DND-41 (cell line): Measurements from ENCODE around the gene CD4.
A peak's percentile ranks its signal among the peaks of the same experiment; 100 is the strongest.

Experiments used
- ATAC-seq: fragments of 200-7000 bp; cut with Tn5 transposase; 3 replicates; pipeline ENCODE4 v1.9.1; 2021; ENCODE audit warnings: low read depth; ENCODE audit not compliant: insufficient read depth
- DNase-seq: peaks from one replicate; pipeline ENCODE4 v3.0.0-alpha.2; 2020
- H2AFZ ChIP-seq: 2 replicates; pipeline ENCODE4 v1.6.0; 2012; ENCODE audit warnings: low read depth, low read length
- H3K27ac ChIP-seq: 2 replicates; pipeline ENCODE4 v1.5.1; 2012; ENCODE audit warnings: low read length, inconsistent platforms
- H3K27me3 ChIP-seq: fragments of 200-600 bp; sonication (generic); 2 replicates; pipeline ENCODE4 v1.6.0; 2012; ENCODE audit warnings: low read length, mild to moderate bottlenecking, inconsistent platforms; ENCODE audit not compliant: insufficient read depth, poor library complexity
- H3K36me3 ChIP-seq: 2 replicates; pipeline ENCODE4 v1.5.1; 2012; ENCODE audit warnings: low read length, inconsistent platforms; ENCODE audit not compliant: insufficient read depth
- H3K4me1 ChIP-seq: 2 replicates; pipeline ENCODE4 v1.5.1; 2012; ENCODE audit warnings: mild to moderate bottlenecking, low read length; ENCODE audit not compliant: insufficient read depth
- H3K4me2 ChIP-seq: 2 replicates; pipeline ENCODE4 v1.6.0; 2012; ENCODE audit warnings: mild to moderate bottlenecking, moderate library complexity, low read length, inconsistent platforms; ENCODE audit not compliant: insufficient read depth
- H3K4me3 ChIP-seq, 2 experiments: fragments of 200-600 bp in 1 of 2; shearing (Covaris generic) in 1 of 2; 2 replicates each; pipeline ENCODE4 v1.5.1; 2012 to 2016; ENCODE audit warnings: inconsistent platforms in 2 of 2, low read length in 2 of 2, mild to moderate bottlenecking in 2 of 2, low read depth in 1 of 2, moderate library complexity in 1 of 2
- H3K79me2 ChIP-seq: 2 replicates; pipeline ENCODE4 v1.6.0; 2012; ENCODE audit warnings: low read length, inconsistent platforms; ENCODE audit not compliant: insufficient read depth
- H3K9ac ChIP-seq: 2 replicates; pipeline ENCODE4 v1.6.0; 2012; ENCODE audit warnings: low read depth, mild to moderate bottlenecking, inconsistent platforms, low read length, moderate library complexity
- H3K9me3 ChIP-seq: 2 replicates; pipeline ENCODE4 v1.5.1; 2012; ENCODE audit warnings: low read length, moderate library complexity, mild to moderate bottlenecking, inconsistent platforms; ENCODE audit not compliant: insufficient read depth, severe bottlenecking
- H4K20me1 ChIP-seq: 2 replicates; pipeline ENCODE4 v1.6.0; 2012; ENCODE audit warnings: low read length; ENCODE audit not compliant: insufficient read depth
- EZH2 ChIP-seq: IDR thresholded peaks from 3 replicates; pipeline ENCODE4 v1.6.1; 2012; ENCODE audit warnings: borderline replicate concordance, low read depth, mild to moderate bottlenecking, moderate library complexity, low read length, inconsistent platforms; ENCODE audit not compliant: severe bottlenecking
- TF ChIP-seq, protein P1 (sequence below): IDR thresholded peaks from 2 replicates; pipeline ENCODE4 v1.5.1; 2012; ENCODE audit warnings: borderline replicate concordance, low read length, moderate library complexity, mild to moderate bottlenecking; ENCODE audit not compliant: poor library complexity, severe bottlenecking; ENCODE audit errors: extremely low read depth

Gene CD4

DNA sequence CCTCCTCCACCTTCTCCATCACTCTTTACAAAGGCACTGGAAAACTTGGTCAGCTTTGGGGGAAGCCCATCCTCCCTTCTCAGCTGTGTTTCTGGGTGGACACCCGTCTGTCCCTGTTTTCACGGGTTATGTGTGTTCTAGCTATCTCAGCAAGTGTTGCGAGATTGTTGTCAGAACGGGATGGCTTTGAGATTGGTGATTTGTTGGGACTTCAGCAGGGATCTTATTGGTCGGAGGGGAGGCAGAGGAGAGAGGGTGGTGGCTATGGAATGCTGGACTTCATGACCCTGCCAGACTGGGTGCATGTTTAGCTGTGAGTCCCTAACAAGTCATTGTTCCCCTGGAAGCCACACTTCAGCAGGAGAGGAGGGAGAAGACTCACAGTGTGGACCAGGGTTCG lies 64.7 kb downstream of the CD4 start:
- ATAC-seq (no peak), DNase-seq (no peak)
- peaks cover 32% of the 10 kb centered on the region for H4K20me1 ChIP-seq
- peak overlapping the region; percentile 81 for H3K9ac ChIP-seq
- H2AFZ ChIP-seq, result no peak overlapping the region
- H3K4me2 ChIP-seq, result peak overlapping the region; percentile 82; the same call in 1 of the 2 replicates
- no peaks in the 10 kb centered on the region for H3K27me3 ChIP-seq
- H3K9me3 ChIP-seq, result no peaks in the 10 kb centered on the region
- no peak overlapping the region for H3K27ac ChIP-seq
- 0 out of 4 replicates have a peak overlapping the region, but pooled peaks of 1 of the 2 experiments have one; percentile 87 for H3K4me3 ChIP-seq
- peaks cover 69% of the 10 kb centered on the region for H3K36me3 ChIP-seq
- H3K4me1 ChIP-seq, result peaks cover 36% of the 10 kb centered on the region
- TF ChIP-seq EZH2, result no peak
- TF ChIP-seq, protein P1, sequence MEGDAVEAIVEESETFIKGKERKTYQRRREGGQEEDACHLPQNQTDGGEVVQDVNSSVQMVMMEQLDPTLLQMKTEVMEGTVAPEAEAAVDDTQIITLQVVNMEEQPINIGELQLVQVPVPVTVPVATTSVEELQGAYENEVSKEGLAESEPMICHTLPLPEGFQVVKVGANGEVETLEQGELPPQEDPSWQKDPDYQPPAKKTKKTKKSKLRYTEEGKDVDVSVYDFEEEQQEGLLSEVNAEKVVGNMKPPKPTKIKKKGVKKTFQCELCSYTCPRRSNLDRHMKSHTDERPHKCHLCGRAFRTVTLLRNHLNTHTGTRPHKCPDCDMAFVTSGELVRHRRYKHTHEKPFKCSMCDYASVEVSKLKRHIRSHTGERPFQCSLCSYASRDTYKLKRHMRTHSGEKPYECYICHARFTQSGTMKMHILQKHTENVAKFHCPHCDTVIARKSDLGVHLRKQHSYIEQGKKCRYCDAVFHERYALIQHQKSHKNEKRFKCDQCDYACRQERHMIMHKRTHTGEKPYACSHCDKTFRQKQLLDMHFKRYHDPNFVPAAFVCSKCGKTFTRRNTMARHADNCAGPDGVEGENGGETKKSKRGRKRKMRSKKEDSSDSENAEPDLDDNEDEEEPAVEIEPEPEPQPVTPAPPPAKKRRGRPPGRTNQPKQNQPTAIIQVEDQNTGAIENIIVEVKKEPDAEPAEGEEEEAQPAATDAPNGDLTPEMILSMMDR, result no peak
- H3K79me2 ChIP-seq, result peaks cover 56% of the 10 kb centered on the region

DNA sequence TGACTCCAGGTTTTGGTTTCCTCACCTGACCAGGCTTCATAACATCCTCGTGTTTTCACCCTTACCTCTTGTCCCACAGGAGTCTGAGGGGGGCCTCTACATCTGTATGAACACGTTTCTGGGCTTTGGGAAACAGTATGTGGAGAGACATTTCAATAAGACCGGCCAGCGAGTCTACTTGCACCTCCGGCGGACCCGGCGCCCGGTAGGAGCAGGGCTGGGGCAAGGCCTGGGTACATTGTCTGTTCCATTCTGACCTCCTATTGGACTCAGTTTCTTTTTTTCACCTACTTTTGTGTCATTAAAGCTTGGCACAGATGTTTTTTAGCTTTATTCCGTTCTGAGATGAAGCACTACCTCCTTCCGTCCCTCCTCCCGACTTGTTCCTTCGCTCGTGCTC lies 66.0 kb downstream of the CD4 start:
- Histone ChIP-seq H2AFZ (no peak overlapping the region), H3K4me3 (no peak overlapping the region), H3K9me3 (no peaks in the 10 kb centered on the region), H3K9ac (no peak overlapping the region), H3K4me2 (no peak overlapping the region), H3K36me3 (peaks cover 67% of the 10 kb centered on the region), H3K27me3 (no peaks in the 10 kb centered on the region), H4K20me1 (peaks cover 29% of the 10 kb centered on the region), H3K79me2 (peaks cover 43% of the 10 kb centered on the region), H3K27ac (no peak overlapping the region), H3K4me1 (peaks cover 24% of the 10 kb centered on the region)
- DNase-seq (no peak), ATAC-seq (no peak)
- TF ChIP-seq, protein P1, result no peak
- no peak for TF ChIP-seq EZH2

DNA sequence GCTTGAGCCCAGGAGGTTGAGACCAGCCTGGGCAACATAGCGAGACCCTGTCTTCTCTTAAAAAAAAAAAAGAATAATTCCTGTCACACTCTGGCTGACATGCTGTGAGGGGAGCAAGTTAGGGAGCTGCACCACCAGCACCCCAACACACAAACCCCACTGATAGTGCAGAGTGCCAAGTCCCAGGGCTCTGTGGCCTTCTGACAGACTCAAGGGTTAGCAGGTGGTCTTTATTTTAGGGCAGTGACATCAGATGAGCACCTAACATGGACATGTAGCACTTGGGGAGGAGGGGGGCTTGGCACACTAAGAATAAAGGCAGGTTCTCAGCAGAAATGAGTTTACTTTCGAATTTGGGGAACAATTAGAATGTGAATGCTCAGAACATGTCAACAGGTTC lies 69.5 kb downstream of the CD4 start:
- Histone ChIP-seq H3K4me2 (no peak overlapping the region), H3K27ac (no peak overlapping the region), H2AFZ (no peak overlapping the region), H3K9ac (no peak overlapping the region), H3K36me3 (peaks cover 93% of the 10 kb centered on the region), H3K9me3 (no peaks in the 10 kb centered on the region), H3K4me1 (peaks cover 5% of the 10 kb centered on the region), H3K27me3 (no peaks in the 10 kb centered on the region), H3K79me2 (peaks cover 22% of the 10 kb centered on the region), H3K4me3 (no peak overlapping the region), H4K20me1 (peaks cover 16% of the 10 kb centered on the region)
- no peak for TF ChIP-seq EZH2
- TF ChIP-seq, protein P1, result no peak
- no peak for ATAC-seq
- DNase-seq, result no peak

DNA sequence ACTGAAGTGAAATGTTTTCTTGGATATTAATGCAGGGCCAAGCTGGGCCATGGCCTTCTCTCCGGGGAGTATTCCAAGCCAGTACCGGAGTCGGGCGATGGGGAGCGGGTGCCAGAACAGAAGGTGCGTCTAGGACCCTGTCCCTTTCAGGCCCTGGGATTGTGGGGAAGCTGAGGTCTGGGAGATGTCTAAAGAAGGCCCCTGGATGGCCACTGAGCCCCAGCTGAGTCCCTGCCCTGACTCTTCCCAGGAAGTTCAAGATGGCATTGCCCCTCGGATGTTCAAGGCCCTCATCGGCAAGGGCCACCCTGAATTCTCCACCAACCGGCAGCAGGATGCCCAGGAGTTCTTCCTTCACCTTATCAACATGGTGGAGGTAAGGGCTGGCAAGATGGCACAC lies 70.8 kb downstream of the CD4 start:
- Histone ChIP-seq H3K27ac (no peak overlapping the region), H3K4me1 (no peaks in the 10 kb centered on the region), H3K9me3 (no peaks in the 10 kb centered on the region), H2AFZ (no peak overlapping the region), H3K4me3 (no peak overlapping the region), H3K4me2 (no peak overlapping the region), H3K9ac (no peak overlapping the region), H3K79me2 (peaks cover 9% of the 10 kb centered on the region), H4K20me1 (peaks cover 4% of the 10 kb centered on the region; the same call in 1 of the 2 replicates), H3K36me3 (peaks cover 97% of the 10 kb centered on the region), H3K27me3 (no peaks in the 10 kb centered on the region)
- no peak for ATAC-seq
- TF ChIP-seq, protein P1, result no peak
- no peak for TF ChIP-seq EZH2
- no peak for DNase-seq
